ENCODE measurements around the gene DENND6B.

GRCh38 chr22:50337262-50338041, 10.6 kb upstream of the DENND6B start:
- TF ChIP-seq, protein P1, sequence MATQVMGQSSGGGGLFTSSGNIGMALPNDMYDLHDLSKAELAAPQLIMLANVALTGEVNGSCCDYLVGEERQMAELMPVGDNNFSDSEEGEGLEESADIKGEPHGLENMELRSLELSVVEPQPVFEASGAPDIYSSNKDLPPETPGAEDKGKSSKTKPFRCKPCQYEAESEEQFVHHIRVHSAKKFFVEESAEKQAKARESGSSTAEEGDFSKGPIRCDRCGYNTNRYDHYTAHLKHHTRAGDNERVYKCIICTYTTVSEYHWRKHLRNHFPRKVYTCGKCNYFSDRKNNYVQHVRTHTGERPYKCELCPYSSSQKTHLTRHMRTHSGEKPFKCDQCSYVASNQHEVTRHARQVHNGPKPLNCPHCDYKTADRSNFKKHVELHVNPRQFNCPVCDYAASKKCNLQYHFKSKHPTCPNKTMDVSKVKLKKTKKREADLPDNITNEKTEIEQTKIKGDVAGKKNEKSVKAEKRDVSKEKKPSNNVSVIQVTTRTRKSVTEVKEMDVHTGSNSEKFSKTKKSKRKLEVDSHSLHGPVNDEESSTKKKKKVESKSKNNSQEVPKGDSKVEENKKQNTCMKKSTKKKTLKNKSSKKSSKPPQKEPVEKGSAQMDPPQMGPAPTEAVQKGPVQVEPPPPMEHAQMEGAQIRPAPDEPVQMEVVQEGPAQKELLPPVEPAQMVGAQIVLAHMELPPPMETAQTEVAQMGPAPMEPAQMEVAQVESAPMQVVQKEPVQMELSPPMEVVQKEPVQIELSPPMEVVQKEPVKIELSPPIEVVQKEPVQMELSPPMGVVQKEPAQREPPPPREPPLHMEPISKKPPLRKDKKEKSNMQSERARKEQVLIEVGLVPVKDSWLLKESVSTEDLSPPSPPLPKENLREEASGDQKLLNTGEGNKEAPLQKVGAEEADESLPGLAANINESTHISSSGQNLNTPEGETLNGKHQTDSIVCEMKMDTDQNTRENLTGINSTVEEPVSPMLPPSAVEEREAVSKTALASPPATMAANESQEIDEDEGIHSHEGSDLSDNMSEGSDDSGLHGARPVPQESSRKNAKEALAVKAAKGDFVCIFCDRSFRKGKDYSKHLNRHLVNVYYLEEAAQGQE (IDR thresholded peaks at IDR 0.05; ENCODE audit: unreplicated experiment), result no peak
- no peak for TF ChIP-seq CTCF (conservative IDR thresholded peaks at IDR 0.05; ENCODE audit: low read depth in 2 of 2)
- no peak for TF ChIP-seq EZH2 (IDR thresholded peaks at IDR 0.05; ENCODE audit: low read depth, unreplicated experiment)
- TF ChIP-seq ETS1 (IDR thresholded peaks at IDR 0.05), result no peak
- no peak for TF ChIP-seq ZNF331 (CRISPR knock-in tag; IDR thresholded peaks at IDR 0.05; ENCODE audit: low read depth)
- no peak for TF ChIP-seq JUNB (IDR thresholded peaks at IDR 0.05; ENCODE audit: unreplicated experiment)

All from GM23338 (cell line).